Spleen (tissue), 7 donors: Measurements from ENCODE around the gene ABCB8.
"Not testable (repeated sequence)": the region's sequence is repeated elsewhere in the genome, so short reads cannot be mapped to it uniquely, and the experiment has no call there.

Experiments
- POLR2A ChIP-seq, 3 donors: fragments of 450-650 bp; IDR thresholded peaks; one replicate each; pipeline ENCODE4 v1.5.1; 2017; ENCODE audit warnings: antibody characterized with exemption in 3 of 3, mild to moderate bottlenecking in 1 of 3
- POLR2AphosphoS5 ChIP-seq, 3 donors: sonication (generic); formaldehyde crosslinking; IDR thresholded peaks; one replicate each; pipeline ENCODE4 v1.5.1; 2017; ENCODE audit warnings: antibody characterized with exemption in 3 of 3
- TF ChIP-seq, protein P1 (sequence below), 11 experiments: fragments of 200-600 bp in 7 of 11; fragments of 450-650 bp in 4 of 11; sonication (generic) in 4 of 11; IDR thresholded peaks in 8 of 11; conservative IDR thresholded peaks in 3 of 11; 1 replicate in 7 of 11; 2 replicates in 4 of 11; pipeline versions ENCODE4 v1.4.0 to v1.8.0; 2016 to 2021; ENCODE audit warnings: antibody characterized with exemption in 11 of 11, inconsistent platforms in 4 of 11, mild to moderate bottlenecking in 1 of 11
- donor health status: DM: no; HTN: no; CAD: no; lungs with moderate emphysema.
- donor health status: DM: no; HTN: no; CAD: no.
- donor health status: DM: no; HTN: no; CAD: no.

DNA sequence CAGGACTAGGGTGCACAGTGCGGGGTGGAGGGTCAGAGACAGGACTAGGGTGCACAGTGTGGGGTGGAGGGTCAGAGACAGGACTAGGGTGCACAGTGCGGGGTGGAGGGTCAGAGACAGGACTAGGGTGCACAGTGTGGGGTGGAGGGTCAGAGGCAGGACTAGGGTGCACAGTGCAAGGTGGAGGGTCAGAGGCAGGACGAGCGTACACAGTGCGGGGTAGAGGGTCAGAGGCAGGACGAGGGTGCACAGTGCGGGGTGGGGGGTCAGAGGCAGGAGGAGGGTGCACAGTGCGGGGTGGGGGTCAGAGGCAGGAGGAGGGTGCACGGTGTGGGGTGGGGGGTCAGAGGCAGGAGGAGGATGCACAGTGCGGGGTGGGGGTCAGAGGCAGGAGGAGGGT, 15.2 kb downstream of the ABCB8 start:
- TF ChIP-seq, protein P1, sequence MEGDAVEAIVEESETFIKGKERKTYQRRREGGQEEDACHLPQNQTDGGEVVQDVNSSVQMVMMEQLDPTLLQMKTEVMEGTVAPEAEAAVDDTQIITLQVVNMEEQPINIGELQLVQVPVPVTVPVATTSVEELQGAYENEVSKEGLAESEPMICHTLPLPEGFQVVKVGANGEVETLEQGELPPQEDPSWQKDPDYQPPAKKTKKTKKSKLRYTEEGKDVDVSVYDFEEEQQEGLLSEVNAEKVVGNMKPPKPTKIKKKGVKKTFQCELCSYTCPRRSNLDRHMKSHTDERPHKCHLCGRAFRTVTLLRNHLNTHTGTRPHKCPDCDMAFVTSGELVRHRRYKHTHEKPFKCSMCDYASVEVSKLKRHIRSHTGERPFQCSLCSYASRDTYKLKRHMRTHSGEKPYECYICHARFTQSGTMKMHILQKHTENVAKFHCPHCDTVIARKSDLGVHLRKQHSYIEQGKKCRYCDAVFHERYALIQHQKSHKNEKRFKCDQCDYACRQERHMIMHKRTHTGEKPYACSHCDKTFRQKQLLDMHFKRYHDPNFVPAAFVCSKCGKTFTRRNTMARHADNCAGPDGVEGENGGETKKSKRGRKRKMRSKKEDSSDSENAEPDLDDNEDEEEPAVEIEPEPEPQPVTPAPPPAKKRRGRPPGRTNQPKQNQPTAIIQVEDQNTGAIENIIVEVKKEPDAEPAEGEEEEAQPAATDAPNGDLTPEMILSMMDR (IDR thresholded peaks at IDR 0.05 in 8 of 11, conservative IDR thresholded peaks at IDR 0.05 in 3 of 11) = not testable (repeated sequence)
- TF ChIP-seq POLR2A, POLR2AphosphoS5 (IDR thresholded peaks at IDR 0.05): not testable (repeated sequence)
